RWPE2 (cell line): ENCODE results near the gene KCTD8.

Experiments used
- ATAC-seq: fragments of 200-7000 bp; cut with Tn5 transposase; 3 replicates; pipeline ENCODE4 v1.9.1; 2021; ENCODE audit warnings: low read depth
- DNase-seq: peaks from one replicate; pipeline ENCODE4 v3.0.0-alpha.2; 2020; ENCODE audit warnings: low spot score
- H3K27ac ChIP-seq: fragments of 450-650 bp; 2 replicates; pipeline ENCODE4 v1.5.1; 2017; ENCODE audit warnings: mild to moderate bottlenecking; ENCODE audit not compliant: poor library complexity, severe bottlenecking
- H3K27me3 ChIP-seq: fragments of 250-450 bp; sonication (Bioruptor Pico); 2 replicates; pipeline ENCODE4 v1.5.1; 2021; ENCODE audit warnings: mild to moderate bottlenecking, moderate library complexity; ENCODE audit not compliant: insufficient read depth, poor library complexity, severe bottlenecking
- H3K36me3 ChIP-seq: fragments of 250-450 bp; sonication (Bioruptor Pico); 2 replicates; pipeline ENCODE4 v1.5.1; 2020; ENCODE audit warnings: low read depth, mild to moderate bottlenecking, moderate library complexity
- H3K4me1 ChIP-seq: fragments of 250-450 bp; sonication (Bioruptor Pico); 2 replicates; pipeline ENCODE4 v1.5.1; 2021; ENCODE audit warnings: mild to moderate bottlenecking, moderate library complexity; ENCODE audit not compliant: insufficient read depth, poor library complexity, severe bottlenecking
- H3K4me3 ChIP-seq: fragments of 250-450 bp; sonication (Bioruptor Pico); 2 replicates; pipeline ENCODE4 v1.5.1; 2021; ENCODE audit warnings: mild to moderate bottlenecking, moderate library complexity; ENCODE audit not compliant: severe bottlenecking
- H3K9me3 ChIP-seq: fragments of 250-450 bp; sonication (Bioruptor Pico); 2 replicates; pipeline ENCODE4 v1.5.1; 2021; ENCODE audit warnings: mild to moderate bottlenecking, moderate library complexity; ENCODE audit not compliant: severe bottlenecking
- CTCF ChIP-seq: fragments of 450-650 bp; IDR thresholded peaks from one replicate; pipeline ENCODE4 v1.5.1; 2017; ENCODE audit warnings: mild to moderate bottlenecking, moderate library complexity; ENCODE audit not compliant: poor library complexity, severe bottlenecking

Gene KCTD8

DNA sequence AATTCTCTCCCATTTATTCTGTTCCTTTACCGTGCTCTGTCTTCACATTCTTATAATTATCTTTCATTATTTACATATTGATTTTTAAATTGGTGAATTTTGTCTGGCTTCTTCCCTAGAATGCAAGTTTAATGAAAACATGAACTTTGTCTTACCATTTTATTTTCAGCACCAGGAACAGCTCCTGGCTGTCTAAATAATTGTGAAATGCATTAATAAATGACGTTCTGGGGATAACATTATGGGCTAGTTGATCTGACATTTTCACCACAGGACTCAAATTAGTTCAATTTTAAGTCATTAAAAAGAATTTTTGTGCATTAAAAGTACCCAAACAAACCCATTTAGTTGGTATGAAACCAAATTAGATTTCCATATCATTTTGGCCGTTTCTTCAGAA, 97.5 kb downstream of the KCTD8 start:
- DNase-seq (no peak), ATAC-seq (no peak)
- no peak for TF ChIP-seq CTCF
- no peaks in the 10 kb centered on the region for H3K27me3 ChIP-seq
- no peaks in the 10 kb centered on the region for H3K9me3 ChIP-seq
- no peak overlapping the region for H3K27ac ChIP-seq
- no peak overlapping the region for H3K4me3 ChIP-seq
- H3K4me1 ChIP-seq, result no peaks in the 10 kb centered on the region
- H3K36me3 ChIP-seq, result no peaks in the 10 kb centered on the region

DNA sequence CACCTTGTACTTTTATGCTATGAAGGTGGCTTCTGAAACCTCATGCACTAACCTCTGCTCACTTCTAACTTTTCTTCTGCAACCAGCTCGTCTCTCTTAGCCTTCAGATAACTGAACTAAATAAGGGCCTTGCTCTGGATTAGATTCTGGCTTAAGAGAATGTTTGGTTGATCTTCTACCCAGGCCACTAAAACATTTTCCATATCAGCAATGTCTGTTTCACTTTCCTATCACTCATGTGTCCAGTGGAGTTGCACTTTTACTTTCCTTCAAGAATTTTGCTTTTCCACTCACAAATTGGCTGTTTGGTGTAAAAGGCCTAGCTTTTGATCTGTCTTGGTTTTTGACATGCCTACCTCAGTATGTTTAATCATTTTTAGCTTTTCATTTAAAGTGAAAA, 105.8 kb downstream of the KCTD8 start:
- no peaks in the 10 kb centered on the region for H3K36me3 ChIP-seq
- H3K9me3 ChIP-seq, result no peaks in the 10 kb centered on the region
- DNase-seq (no peak), ATAC-seq (no peak)
- H3K4me1 ChIP-seq, result no peaks in the 10 kb centered on the region
- no peaks in the 10 kb centered on the region for H3K27me3 ChIP-seq
- no peak overlapping the region for H3K4me3 ChIP-seq
- TF ChIP-seq CTCF, result no peak
- H3K27ac ChIP-seq, result no peak overlapping the region

DNA sequence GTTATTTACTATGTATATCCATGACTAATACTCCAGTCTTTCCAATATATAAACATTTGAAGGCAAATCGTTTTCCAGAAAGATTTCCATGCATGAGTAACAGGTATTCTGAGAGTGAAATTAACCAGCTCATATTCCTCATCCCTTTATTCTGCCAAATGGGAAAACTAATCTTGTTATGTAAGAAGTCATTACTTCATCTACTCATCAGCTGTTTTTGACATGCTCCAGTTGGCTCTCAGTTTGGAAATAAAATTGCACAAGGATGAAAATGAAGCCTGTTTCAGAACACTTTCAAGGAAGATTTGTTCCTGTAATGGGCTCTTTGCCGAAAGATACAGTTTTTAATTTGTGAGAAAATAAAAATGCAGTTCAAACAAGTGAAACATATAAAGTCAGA, 121.9 kb downstream of the KCTD8 start:
- Histone ChIP-seq H3K27ac (no peak overlapping the region), H3K4me3 (no peak overlapping the region), H3K36me3 (no peaks in the 10 kb centered on the region), H3K27me3 (no peaks in the 10 kb centered on the region), H3K9me3 (no peaks in the 10 kb centered on the region), H3K4me1 (no peaks in the 10 kb centered on the region)
- DNase-seq (no peak), ATAC-seq (no peak)
- no peak for TF ChIP-seq CTCF

DNA sequence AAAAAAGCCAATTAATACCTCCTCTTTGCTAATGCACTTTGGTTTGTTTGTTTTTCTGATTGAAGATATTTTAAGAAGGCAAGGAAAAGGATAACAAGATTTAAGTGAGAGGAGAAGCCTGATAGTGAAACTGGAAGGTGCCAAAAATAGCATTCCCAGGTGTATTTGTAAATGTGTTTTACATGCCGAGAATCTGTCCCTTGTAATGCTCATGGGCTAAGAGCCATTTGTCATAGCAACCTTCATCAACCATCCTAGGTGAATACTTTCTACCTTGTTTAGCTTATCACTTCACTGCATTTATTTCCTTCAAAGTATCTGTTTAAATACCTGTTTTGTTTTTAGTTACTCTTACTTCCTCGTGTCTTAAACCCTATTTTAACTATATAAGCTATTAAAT, 127.8 kb downstream of the KCTD8 start:
- DNase-seq (no peak), ATAC-seq (no peak)
- Histone ChIP-seq H3K4me3 (no peak overlapping the region), H3K4me1 (no peaks in the 10 kb centered on the region), H3K36me3 (no peaks in the 10 kb centered on the region), H3K9me3 (no peaks in the 10 kb centered on the region), H3K27me3 (no peaks in the 10 kb centered on the region), H3K27ac (no peak overlapping the region)
- no peak for TF ChIP-seq CTCF

GRCh38 chr4:44319129-44319528, 129.5 kb downstream of the KCTD8 start:
- Histone ChIP-seq H3K36me3 (no peaks in the 10 kb centered on the region), H3K27ac (no peak overlapping the region), H3K4me3 (no peak overlapping the region), H3K27me3 (no peaks in the 10 kb centered on the region), H3K4me1 (no peaks in the 10 kb centered on the region), H3K9me3 (no peaks in the 10 kb centered on the region)
- no peak for TF ChIP-seq CTCF
- ATAC-seq (no peak), DNase-seq (no peak)
